SK-N-SH (cell line): Measurements from ENCODE around the gene SFTPB. TPM values are rescaled to one million over a fixed set of nuclear protein-coding genes. Genes with fewer than 3 reads are reported as not detected.

ENCODE experiments used
- CTCF ChIA-PET: fragments of 300-600, 350-600 bp; formaldehyde crosslinking; extraction: SDS; loops from one replicate; lab custom pipeline; 2021; lab: Yijun Ruan, JAX
- POLR2A ChIA-PET: fragments of 350-600 bp; sonication (Branson Sonifier 250); formaldehyde crosslinking; extraction: SDS; loops from one replicate; lab custom pipeline; 2020; ENCODE audit warnings: antibody characterized with exemption, inconsistent platforms; lab: Yijun Ruan, JAX
- DNase-seq: peaks from one replicate; pipeline ENCODE4 v3.0.0; 2012
- H2AFZ ChIP-seq: fragments of 200-600 bp; sonication (generic); 2 replicates; pipeline ENCODE4 v1.8.1; 2016; ENCODE audit warnings: antibody characterized with exemption, mild to moderate bottlenecking, low read depth
- H3F3A ChIP-seq: fragments of 200-600 bp; sonication (generic); replicated peaks from 2 replicates; pipeline ENCODE3; 2016; ENCODE audit warnings: antibody characterized with exemption, mild to moderate bottlenecking; ENCODE audit not compliant: insufficient read depth
- H3K27ac ChIP-seq, 2 experiments: fragments of 200-500 bp in 1 of 2; fragments of 200-600 bp in 1 of 2; sonication (Bioruptor generic) in 1 of 2; sonication (generic), shearing (Covaris generic) in 1 of 2; 2 replicates each; pipeline versions ENCODE4 v1.5.1 to v1.6.1; 2014 to 2016; ENCODE audit warnings: low read depth in 2 of 2, inconsistent platforms in 1 of 2, low read length in 1 of 2, mild to moderate bottlenecking in 1 of 2, mixed read lengths in 1 of 2
- H3K27me3 ChIP-seq: fragments of 200-600 bp; sonication (generic), shearing (Covaris generic); 2 replicates; pipeline ENCODE4 v1.6.1; 2016; ENCODE audit warnings: mixed run types; ENCODE audit not compliant: insufficient read depth
- H3K36me3 ChIP-seq, 2 experiments: fragments of 200-500 bp in 1 of 2; fragments of 200-600 bp in 1 of 2; sonication (Bioruptor generic) in 1 of 2; sonication (generic) in 1 of 2; replicated peaks in 1 of 2; 2 replicates each; pipeline versions ENCODE3 to v1.5.1; 2014 to 2016; ENCODE audit warnings: low read length in 1 of 2, mild to moderate bottlenecking in 1 of 2; ENCODE audit not compliant: insufficient read depth in 2 of 2, control insufficient read depth in 1 of 2
- H3K4me1 ChIP-seq, 2 experiments: fragments of 200-500 bp in 1 of 2; fragments of 200-600 bp in 1 of 2; sonication (Bioruptor generic) in 1 of 2; sonication (generic), shearing (Covaris generic) in 1 of 2; 2 replicates each; pipeline versions ENCODE4 v1.5.1 to v1.6.1; 2014 to 2016; ENCODE audit warnings: low read depth in 1 of 2, low read length in 1 of 2, mixed run types in 1 of 2; ENCODE audit not compliant: insufficient read depth in 2 of 2, control insufficient read depth in 1 of 2
- H3K4me2 ChIP-seq: fragments of 200-600 bp; sonication (generic), shearing (Covaris generic); 2 replicates; pipeline ENCODE4 v1.6.1; 2017; ENCODE audit warnings: mixed run types
- H3K4me3 ChIP-seq, 2 experiments: fragments of 200-500 bp in 1 of 2; fragments of 200-600 bp in 1 of 2; sonication (Bioruptor generic) in 1 of 2; sonication (generic), shearing (Covaris generic) in 1 of 2; 2 replicates each; pipeline versions ENCODE4 v1.5.1 to v1.8.1; 2014 to 2016; ENCODE audit warnings: low read depth in 2 of 2, inconsistent platforms in 1 of 2, low read length in 1 of 2, mild to moderate bottlenecking in 1 of 2, mixed read lengths in 1 of 2, moderate library complexity in 1 of 2
- H3K79me2 ChIP-seq: fragments of 200-600 bp; sonication (generic); 2 replicates; pipeline ENCODE4 v1.8.1; 2017; ENCODE audit warnings: mild to moderate bottlenecking; ENCODE audit not compliant: insufficient read depth
- H3K9ac ChIP-seq: fragments of 200-600 bp; sonication (generic); 2 replicates; pipeline ENCODE4 v1.6.1; 2017; ENCODE audit warnings: mixed run types
- H3K9me2 ChIP-seq: fragments of 200-600 bp; sonication (generic); 2 replicates; pipeline ENCODE4 v1.6.1; 2017; ENCODE audit warnings: mixed run types
- H3K9me3 ChIP-seq: fragments of 200-600 bp; sonication (generic); 2 replicates; pipeline ENCODE4 v1.6.1; 2017; ENCODE audit warnings: mixed run types, mild to moderate bottlenecking, moderate library complexity
- H4K20me1 ChIP-seq: fragments of 200-600 bp; sonication (generic); 2 replicates; pipeline ENCODE4 v1.6.1; 2017; ENCODE audit warnings: mild to moderate bottlenecking, mixed run types; ENCODE audit not compliant: insufficient read depth
- CTCF ChIP-seq: fragments of 200-600 bp; sonication (generic); IDR thresholded peaks from 2 replicates; pipeline ENCODE4 v1.6.1; 2017; ENCODE audit warnings: antibody characterized with exemption, mild to moderate bottlenecking, moderate library complexity
- ELF1 ChIP-seq: IDR thresholded peaks from 2 replicates; pipeline ENCODE4 v1.4.0; 2012
- FOSL2 ChIP-seq: IDR thresholded peaks from 2 replicates; pipeline ENCODE4 v1.4.0; 2012; ENCODE audit warnings: low read depth, mild to moderate bottlenecking, moderate library complexity, borderline replicate concordance
- FOXJ3 ChIP-seq: sonication (generic); formaldehyde crosslinking; IDR thresholded peaks from 2 replicates; pipeline ENCODE4 v1.5.1; 2020; ENCODE audit warnings: mild to moderate bottlenecking, missing genetic modification reagents
- FOXM1 ChIP-seq: IDR thresholded peaks from 2 replicates; pipeline ENCODE4 v1.4.0; 2012; ENCODE audit warnings: low read depth, mild to moderate bottlenecking
- GABPA ChIP-seq: IDR thresholded peaks from 2 replicates; pipeline ENCODE4 v1.4.0; 2012; ENCODE audit warnings: low read depth, mild to moderate bottlenecking
- GATA2 ChIP-seq: sonication (generic); formaldehyde crosslinking; IDR thresholded peaks from 2 replicates; pipeline ENCODE4 v1.5.0; 2020; ENCODE audit warnings: mild to moderate bottlenecking, missing genetic modification reagents
- JUND ChIP-seq: IDR thresholded peaks from 2 replicates; pipeline ENCODE4 v1.4.0; 2012
- MEF2A ChIP-seq: IDR thresholded peaks from 2 replicates; pipeline ENCODE4 v1.4.0; 2012; ENCODE audit warnings: low read depth, borderline replicate concordance
- MXI1 ChIP-seq: IDR thresholded peaks from 2 replicates; pipeline ENCODE4 v1.6.1; 2012; ENCODE audit warnings: mild to moderate bottlenecking, low read depth, low read length, improper control_type of control experiment
- NFIC ChIP-seq: IDR thresholded peaks from 2 replicates; pipeline ENCODE4 v1.4.0; 2012; ENCODE audit warnings: borderline replicate concordance
- NRF1 ChIP-seq: IDR thresholded peaks from 2 replicates; pipeline ENCODE4 v1.6.1; 2012; ENCODE audit warnings: low read depth, mild to moderate bottlenecking, low read length
- PBX3 ChIP-seq: IDR thresholded peaks from 2 replicates; pipeline ENCODE4; 2012
- RAD21 ChIP-seq: IDR thresholded peaks from 2 replicates; pipeline ENCODE4 v1.6.1; 2012; ENCODE audit warnings: mild to moderate bottlenecking, low read length
- RCOR1 ChIP-seq: fragments of 150-350 bp; IDR thresholded peaks from 2 replicates; pipeline ENCODE4 v1.6.1; 2017; ENCODE audit warnings: antibody characterized with exemption, low read length
- RFX5 ChIP-seq: IDR thresholded peaks from 2 replicates; pipeline ENCODE4 v1.6.1; 2012; ENCODE audit warnings: mild to moderate bottlenecking, improper control_type of control experiment, low read length
- RXRA ChIP-seq: IDR thresholded peaks from 2 replicates; pipeline ENCODE4 v1.4.0; 2012; ENCODE audit warnings: low read depth, mild to moderate bottlenecking, borderline replicate concordance
- SIN3A ChIP-seq: IDR thresholded peaks from 2 replicates; pipeline ENCODE4 v1.6.1; 2012; ENCODE audit warnings: low read depth, mild to moderate bottlenecking, low read length, moderate library complexity, borderline replicate concordance
- SMC3 ChIP-seq: IDR thresholded peaks from 2 replicates; pipeline ENCODE4 v1.6.1; 2012; ENCODE audit warnings: low read depth, low read length, improper control_type of control experiment
- TAF1 ChIP-seq: IDR thresholded peaks from 2 replicates; pipeline ENCODE4 v1.6.1; 2012; ENCODE audit warnings: low read depth, mild to moderate bottlenecking, low read length, moderate library complexity, borderline replicate concordance
- USF1 ChIP-seq: IDR thresholded peaks from 2 replicates; pipeline ENCODE4 v1.4.0; 2012; ENCODE audit warnings: low read depth, borderline replicate concordance
- YY1 ChIP-seq: IDR thresholded peaks from 2 replicates; pipeline ENCODE4 v1.4.0; 2012; ENCODE audit warnings: low read depth, mild to moderate bottlenecking
- WGBS: methylation state at CpG from one replicate; pipeline ENCODE4 v1.1.6; 2017; ENCODE audit warnings: low lambda C conversion rate; 5-methylcytosine and 5-hydroxymethylcytosine counted together
- polyA plus RNA-seq, 3 experiments: library from polyadenylated mRNA; depleted of rRNA; stranded (reverse); fragments of >200 nt; gene quantifications; 2 replicates each; pipeline ENCODE4 v1.2.3, GENCODE V29; 2012

SFTPB gene
- polyA plus RNA-seq, 1 of the 3 experiments (the other 2 are of a cell fraction): not detected

GRCh38 chr2:85674417-85674816, 6.4 kb upstream of the SFTPB start (continued):
- TF ChIP-seq RCOR1 (no peak), TAF1 (no peak), RAD21 (no peak), JUND (no peak), YY1 (no peak), SMC3 (no peak), NFIC (no peak), PBX3 (no peak)

GRCh38 chr2:85673716-85674375, 5.8 kb upstream of the SFTPB start:
- H3K4me2 ChIP-seq: no peak overlapping the region
- no peak overlapping the region for H3K27ac ChIP-seq

GRCh38 chr2:85672456-85672855, 4.5 kb upstream of the SFTPB start:
- H3K9me2 ChIP-seq: no peaks in the 10 kb centered on the region
- H3K79me2 ChIP-seq: no peaks in the 10 kb centered on the region
- peaks cover 0 to 11% of the 10 kb centered on the region in 2 experiments; a peak in 1 of 4 replicates for H3K4me1 ChIP-seq
- no peaks in the 10 kb centered on the region for H4K20me1 ChIP-seq
- H2AFZ ChIP-seq: no peak overlapping the region
- H3K27me3 ChIP-seq: no peaks in the 10 kb centered on the region
- ChIA-PET POLR2A (no interaction called here), CTCF (interaction anchor here (1.3 to 1.6 kb wide), 3 partner anchors 23 to 35 kb away, joined by 6 to 8 read pairs (median 6); no protein-coding TSS in a partner anchor)
- DNase-seq: no peak
- no peaks in the 10 kb centered on the region for H3F3A ChIP-seq
- no peaks in the 10 kb centered on the region for H3K36me3 ChIP-seq
- H3K9ac ChIP-seq: no peak overlapping the region
- H3K9me3 ChIP-seq: no peaks in the 10 kb centered on the region
- no peak overlapping the region for H3K4me2 ChIP-seq
- no peak for TF ChIP-seq USF1
- no peak for TF ChIP-seq PBX3
- TF ChIP-seq CTCF: no peak
- no peak for TF ChIP-seq GABPA
- no peak for TF ChIP-seq RXRA
- no peak for TF ChIP-seq GATA2
- no peak for TF ChIP-seq FOXJ3 (CRISPR knock-in tag)
- TF ChIP-seq ELF1: no peak
- no peak for TF ChIP-seq NFIC
- no peak for TF ChIP-seq YY1
- TF ChIP-seq SIN3A: no peak
- TF ChIP-seq FOXM1: no peak
- TF ChIP-seq MEF2A: no peak
- TF ChIP-seq MXI1: no peak
- no peak for TF ChIP-seq NRF1
- TF ChIP-seq FOSL2: no peak
- no peak for TF ChIP-seq RCOR1
- no peak for TF ChIP-seq RFX5
- no peak for TF ChIP-seq TAF1
- no peak overlapping the region for H3K27ac ChIP-seq
- H3K4me3 ChIP-seq: no peak overlapping the region
- 85% methylated on average over 9 of the region's 9 CpGs for WGBS

More at GRCh38 chr2:85673716-85674375, 5.8 kb upstream of the SFTPB start:
- Histone ChIP-seq H4K20me1 (no peaks in the 10 kb centered on the region), H3K27me3 (no peaks in the 10 kb centered on the region), H3K4me3 (no peak overlapping the region), H2AFZ (no peak overlapping the region), H3K9me3 (no peaks in the 10 kb centered on the region), H3F3A (no peaks in the 10 kb centered on the region), H3K9ac (no peak overlapping the region), H3K79me2 (no peaks in the 10 kb centered on the region), H3K9me2 (no peaks in the 10 kb centered on the region), H3K36me3 (no peaks in the 10 kb centered on the region), H3K4me1 (peaks cover 0 to 6% of the 10 kb centered on the region in 2 experiments; a peak in 1 of 4 replicates)
- TF ChIP-seq YY1: no peak
- 70% methylated on average over 11 of the region's 11 CpGs for WGBS
- CTCF ChIA-PET: interaction anchor here (1.3 to 1.6 kb wide), 3 partner anchors 25 to 36 kb away, joined by 6 to 8 read pairs (median 6); no protein-coding TSS in a partner anchor
- POLR2A ChIA-PET: no interaction called here
- DNase-seq: no peak
